Karpas-422 (cell line): Measurements from ENCODE around the gene KIFAP3. TPM values are rescaled to one million over a fixed set of nuclear protein-coding genes. Genes with fewer than 3 reads are reported as not detected.

Experiments used
- DNase-seq: peaks from one replicate; pipeline ENCODE4 v3.0.0-alpha.2; 2015
- H2AFZ ChIP-seq: fragments of 200-600 bp; sonication (generic); 2 replicates; pipeline ENCODE4 v1.6.1; 2014; ENCODE audit warnings: antibody characterized with exemption, low read length, mixed read lengths
- H3K27ac ChIP-seq: fragments of 200-600 bp; sonication (generic); 2 replicates; pipeline ENCODE4 v1.5.1; 2014; ENCODE audit warnings: mild to moderate bottlenecking, low read length, moderate library complexity
- H3K27me3 ChIP-seq: fragments of 200-600 bp; sonication (generic); 2 replicates; pipeline ENCODE4 v1.6.1; 2014; ENCODE audit warnings: low read length, mixed read lengths
- H3K36me3 ChIP-seq: fragments of 200-600 bp; sonication (generic); 2 replicates; pipeline ENCODE4 v1.6.1; 2014; ENCODE audit warnings: low read length, mixed read lengths; ENCODE audit not compliant: insufficient read depth
- H3K4me1 ChIP-seq: fragments of 200-600 bp; sonication (generic); 2 replicates; pipeline ENCODE4 v1.6.1; 2014; ENCODE audit warnings: mild to moderate bottlenecking, low read length, mixed read lengths
- H3K4me2 ChIP-seq: fragments of 200-600 bp; sonication (generic); 2 replicates; pipeline ENCODE4 v1.6.1; 2014; ENCODE audit warnings: low read length, low read depth, mild to moderate bottlenecking; ENCODE audit not compliant: poor library complexity, severe bottlenecking
- H3K4me3 ChIP-seq: fragments of 200-600 bp; sonication (generic); 2 replicates; pipeline ENCODE4 v1.5.1; 2014; ENCODE audit warnings: mild to moderate bottlenecking, antibody characterized with exemption, low read length, mixed read lengths
- H3K79me2 ChIP-seq: fragments of 200-600 bp; sonication (generic); 2 replicates; pipeline ENCODE4 v1.6.1; 2014; ENCODE audit warnings: mild to moderate bottlenecking, low read length, mixed read lengths
- H3K9ac ChIP-seq: fragments of 200-600 bp; sonication (generic); 2 replicates; pipeline ENCODE4 v1.6.0; 2014; ENCODE audit warnings: low read length
- H3K9me2 ChIP-seq: fragments of 200-600 bp; sonication (generic), shearing (Covaris generic); replicated peaks from 2 replicates; pipeline ENCODE4 v1.6.0; 2014; ENCODE audit warnings: mild to moderate bottlenecking, low read length, moderate library complexity; ENCODE audit not compliant: insufficient read depth
- H3K9me3 ChIP-seq: fragments of 300-700, 200-600 bp; sonication (generic); 2 replicates; pipeline ENCODE4 v1.6.1; 2014; ENCODE audit warnings: low read length, mixed read lengths
- H4K20me1 ChIP-seq: fragments of 200-600 bp; sonication (generic); 2 replicates; pipeline ENCODE4 v1.6.1; 2014; ENCODE audit warnings: mild to moderate bottlenecking, antibody characterized with exemption, low read length, low read depth; ENCODE audit not compliant: insufficient read depth
- total RNA-seq: library from RNA; depleted of rRNA; stranded (reverse); fragments of >200 nt; shearing (Covaris generic); gene quantifications from 2 replicates; pipeline ENCODE4 v1.2.3, GENCODE V29; 2014; ENCODE audit warnings: low replicate concordance

Gene KIFAP3
- total RNA-seq, 1 experiment from 2014 or later = 8.1 TPM

- no peaks in the 10 kb centered on the region for H3K4me1 ChIP-seq
- no peak overlapping the region for H3K4me3 ChIP-seq
- H3K4me2 ChIP-seq = no peak overlapping the region
- no peaks in the 10 kb centered on the region for H4K20me1 ChIP-seq
- H3K9me2 ChIP-seq = no peaks in the 10 kb centered on the region
- no peaks in the 10 kb centered on the region for H3K9me3 ChIP-seq
- H3K36me3 ChIP-seq = no peaks in the 10 kb centered on the region
- no peaks in the 10 kb centered on the region for H3K27me3 ChIP-seq
- H3K9ac ChIP-seq = no peak overlapping the region
- DNase-seq = no peak
- H3K79me2 ChIP-seq = no peaks in the 10 kb centered on the region
- H2AFZ ChIP-seq = no peak overlapping the region
- no peak overlapping the region for H3K27ac ChIP-seq
These were observed 140.3 kb downstream of the KIFAP3 start for GRCh38 chr1:169933984-169934725.

- no peaks in the 10 kb centered on the region for H3K27me3 ChIP-seq
- no peaks in the 10 kb centered on the region for H3K9me3 ChIP-seq
- H3K79me2 ChIP-seq = no peaks in the 10 kb centered on the region
- H3K4me1 ChIP-seq = no peaks in the 10 kb centered on the region
- H2AFZ ChIP-seq = no peak overlapping the region
- H4K20me1 ChIP-seq = no peaks in the 10 kb centered on the region
- H3K36me3 ChIP-seq = no peaks in the 10 kb centered on the region
- H3K4me2 ChIP-seq = no peak overlapping the region
- no peak for DNase-seq
- H3K9me2 ChIP-seq = no peaks in the 10 kb centered on the region
- H3K4me3 ChIP-seq = no peak overlapping the region
- no peak overlapping the region for H3K9ac ChIP-seq
- no peak overlapping the region for H3K27ac ChIP-seq
These were observed 142.7 kb downstream of the KIFAP3 start for GRCh38 chr1:169931795-169932231.

GRCh38 chr1:169929210-169929526, 145.3 kb downstream of the KIFAP3 start:
- Histone ChIP-seq H3K9ac (no peak overlapping the region), H3K4me3 (no peak overlapping the region), H2AFZ (no peak overlapping the region), H3K79me2 (no peaks in the 10 kb centered on the region), H4K20me1 (no peaks in the 10 kb centered on the region), H3K27me3 (no peaks in the 10 kb centered on the region), H3K9me3 (no peaks in the 10 kb centered on the region), H3K4me1 (no peaks in the 10 kb centered on the region), H3K27ac (no peak overlapping the region), H3K9me2 (no peaks in the 10 kb centered on the region), H3K36me3 (no peaks in the 10 kb centered on the region), H3K4me2 (no peak overlapping the region)
- no peak for DNase-seq

- Histone ChIP-seq H3K36me3 (no peaks in the 10 kb centered on the region), H3K4me3 (no peak overlapping the region), H3K9me3 (no peaks in the 10 kb centered on the region), H2AFZ (no peak overlapping the region), H3K27ac (no peak overlapping the region), H3K79me2 (no peaks in the 10 kb centered on the region), H3K9me2 (no peaks in the 10 kb centered on the region), H3K9ac (no peak overlapping the region), H4K20me1 (no peaks in the 10 kb centered on the region), H3K4me1 (no peaks in the 10 kb centered on the region), H3K4me2 (no peak overlapping the region), H3K27me3 (no peaks in the 10 kb centered on the region)
- DNase-seq = peak; percentile 79
These were observed 145.9 kb downstream of the KIFAP3 start for GRCh38 chr1:169928438-169929209.

GRCh38 chr1:169925505-169926482, 148.7 kb downstream of the KIFAP3 start:
- Histone ChIP-seq H3K79me2 (no peaks in the 10 kb centered on the region), H3K9me3 (no peaks in the 10 kb centered on the region), H3K9ac (no peak overlapping the region), H3K9me2 (no peaks in the 10 kb centered on the region), H3K4me2 (no peak overlapping the region), H3K4me1 (no peaks in the 10 kb centered on the region), H2AFZ (no peak overlapping the region), H3K27ac (no peak overlapping the region), H3K27me3 (no peaks in the 10 kb centered on the region), H4K20me1 (no peaks in the 10 kb centered on the region), H3K36me3 (no peaks in the 10 kb centered on the region), H3K4me3 (no peak overlapping the region)
- DNase-seq = no peak

DNA sequence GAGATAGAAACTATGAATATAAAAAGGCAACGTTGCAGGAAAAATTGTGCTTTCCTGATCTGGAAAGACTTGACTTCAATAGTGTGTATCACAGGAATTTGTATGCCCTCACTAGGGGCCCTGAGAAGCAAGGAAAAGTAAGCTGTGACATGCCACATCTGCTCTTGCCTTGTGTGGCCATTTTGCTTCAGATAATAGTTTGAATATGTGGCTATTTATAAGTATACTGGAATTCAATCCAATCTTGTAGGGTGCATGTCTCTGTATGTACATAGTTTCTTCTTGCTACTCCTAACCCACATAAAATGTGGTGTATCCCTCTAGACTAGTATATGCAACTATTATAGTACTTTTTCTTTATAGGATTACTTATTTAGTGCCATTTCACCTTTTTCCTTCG, 149.7 kb downstream of the KIFAP3 start:
- H3K27me3 ChIP-seq = no peaks in the 10 kb centered on the region
- H4K20me1 ChIP-seq = no peaks in the 10 kb centered on the region
- H3K79me2 ChIP-seq = no peaks in the 10 kb centered on the region
- no peak for DNase-seq
- H3K27ac ChIP-seq = no peak overlapping the region
- no peaks in the 10 kb centered on the region for H3K4me1 ChIP-seq
- H3K4me2 ChIP-seq = no peak overlapping the region
- no peak overlapping the region for H2AFZ ChIP-seq
- no peaks in the 10 kb centered on the region for H3K36me3 ChIP-seq
- no peaks in the 10 kb centered on the region for H3K9me3 ChIP-seq
- H3K9ac ChIP-seq = no peak overlapping the region
- no peak overlapping the region for H3K4me3 ChIP-seq
- no peaks in the 10 kb centered on the region for H3K9me2 ChIP-seq

GRCh38 chr1:169924063-169924462, 150.4 kb downstream of the KIFAP3 start:
- Histone ChIP-seq H3K27ac (no peak overlapping the region), H3K4me3 (no peak overlapping the region), H3K79me2 (no peaks in the 10 kb centered on the region), H3K9ac (no peak overlapping the region), H3K4me2 (no peak overlapping the region), H2AFZ (no peak overlapping the region), H3K27me3 (no peaks in the 10 kb centered on the region), H4K20me1 (no peaks in the 10 kb centered on the region), H3K9me2 (no peaks in the 10 kb centered on the region), H3K4me1 (no peaks in the 10 kb centered on the region), H3K9me3 (no peaks in the 10 kb centered on the region), H3K36me3 (no peaks in the 10 kb centered on the region)
- DNase-seq = no peak

GRCh38 chr1:169921080-169921479, 153.4 kb downstream of the KIFAP3 start:
- Histone ChIP-seq H3K27ac (no peak overlapping the region), H3K9me2 (no peaks in the 10 kb centered on the region), H3K9ac (no peak overlapping the region), H3K79me2 (no peaks in the 10 kb centered on the region), H3K4me3 (no peak overlapping the region), H3K9me3 (no peaks in the 10 kb centered on the region), H3K4me1 (no peaks in the 10 kb centered on the region), H4K20me1 (no peaks in the 10 kb centered on the region), H3K4me2 (no peak overlapping the region), H2AFZ (no peak overlapping the region), H3K36me3 (no peaks in the 10 kb centered on the region), H3K27me3 (no peaks in the 10 kb centered on the region)
- DNase-seq = no peak
